ENCODE data around the gene TOPBP1.

DNA sequence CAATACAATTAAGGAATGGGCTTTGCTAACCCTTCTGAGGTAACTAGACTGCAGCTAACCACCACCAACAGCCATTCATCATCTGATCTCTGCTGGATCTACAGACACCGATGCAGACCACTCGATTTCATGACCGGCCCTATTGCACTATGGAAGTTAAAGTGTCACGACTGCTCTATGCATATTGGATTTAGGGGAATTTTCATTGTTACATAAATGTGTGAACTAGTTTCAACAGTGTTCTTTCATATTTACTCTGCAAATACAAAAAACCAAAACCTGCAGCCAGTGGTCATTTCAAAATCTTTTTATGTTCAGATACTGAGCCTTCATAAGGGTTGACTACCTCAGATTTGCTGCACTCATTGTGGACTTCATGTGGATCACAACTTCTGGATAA, 73.7 kb downstream of the TOPBP1 start:
- TF ChIP-seq POLR2AphosphoS5 (IDR thresholded peaks at IDR 0.05; ENCODE audit: borderline replicate concordance, low read depth, low read length), result no peak
- TF ChIP-seq EZH2 (IDR thresholded peaks at IDR 0.05), result no peak
